Endodermal cell (in vitro differentiated cells): ENCODE results near the gene KIRREL3. TPM values are rescaled to one million over a fixed set of nuclear protein-coding genes. Genes with fewer than 3 reads are reported as not detected.
A peak's percentile ranks its signal among the peaks of the same experiment; 100 is the strongest.

Experiments
- DNase-seq: peaks from one replicate; pipeline ENCODE4 v3.0.0-alpha.2; 2017
- H3K27ac ChIP-seq: 2 replicates; pipeline ENCODE4 v1.5.1; 2013; ENCODE audit warnings: mild to moderate bottlenecking, low read depth, low read length, moderate library complexity
- H3K27me3 ChIP-seq: 2 replicates; pipeline ENCODE4 v1.6.1; 2013; ENCODE audit warnings: mild to moderate bottlenecking, low read length, moderate library complexity; ENCODE audit not compliant: insufficient read depth, control insufficient read depth, poor library complexity, severe bottlenecking
- H3K36me3 ChIP-seq: 2 replicates; pipeline ENCODE4 v1.7.0; 2013; ENCODE audit warnings: mild to moderate bottlenecking, low read length, moderate library complexity; ENCODE audit not compliant: control insufficient read depth, insufficient read depth
- H3K4me1 ChIP-seq: one replicate; pipeline ENCODE4 v1.7.0; 2013; ENCODE audit warnings: low read length; ENCODE audit not compliant: control insufficient read depth, insufficient read depth
- H3K4me3 ChIP-seq: 2 replicates; pipeline ENCODE4 v1.5.1; 2013; ENCODE audit warnings: mild to moderate bottlenecking, low read length, moderate library complexity
- H3K9ac ChIP-seq: 2 replicates; pipeline ENCODE4 v1.6.1; 2013; ENCODE audit warnings: mild to moderate bottlenecking, low read length, moderate library complexity; ENCODE audit not compliant: poor library complexity, severe bottlenecking; ENCODE audit errors: extremely low read depth
- H3K9me3 ChIP-seq: 2 replicates; pipeline ENCODE4 v1.6.1; 2013; ENCODE audit warnings: mild to moderate bottlenecking, low read length, moderate library complexity; ENCODE audit not compliant: control insufficient read depth
- H3K27ac Mint-ChIP-seq: 2 replicates; pipeline ENCODE4 v1.8.0; 2020; ENCODE audit warnings: mixed read lengths
- H3K27me3 Mint-ChIP-seq: 2 replicates; pipeline ENCODE4 v1.8.0; 2021; ENCODE audit warnings: mild to moderate bottlenecking, mixed read lengths; ENCODE audit not compliant: insufficient read depth
- H3K36me3 Mint-ChIP-seq: 2 replicates; pipeline ENCODE4 v1.8.0; 2020; ENCODE audit warnings: low read depth, mixed read lengths
- H3K4me1 Mint-ChIP-seq: 2 replicates; pipeline ENCODE4 v1.8.0; 2020; ENCODE audit warnings: mixed read lengths
- H3K4me3 Mint-ChIP-seq: 2 replicates; pipeline ENCODE4 v1.8.0; 2020; ENCODE audit warnings: mild to moderate bottlenecking, moderate library complexity, mixed read lengths
- H3K9me3 Mint-ChIP-seq: 2 replicates; pipeline ENCODE4 v1.8.0; 2020; ENCODE audit warnings: mild to moderate bottlenecking, mixed read lengths
- WGBS, 2 experiments: methylation state at CpG; one replicate each; pipeline versions ENCODE4 v1.1.5 to v1.1.7; 2013; ENCODE audit warnings: missing lambda C conversion rate in 2 of 2, mixed read lengths in 1 of 2; ENCODE audit not compliant: insufficient coverage in 1 of 2, insufficient read length in 1 of 2; 5-methylcytosine and 5-hydroxymethylcytosine counted together
- total RNA-seq, 2 donors: library from RNA; stranded (reverse); fragmentation: NEBNext Ultra II Directional in 1 of 2; extraction: Animal tissue kit (Norgen Biotek cat#: 25700) in 1 of 2; gene quantifications; 2 replicates in 1 of 2; 3 replicates in 1 of 2; pipeline ENCODE4 v1.2.1, GENCODE V29; 2021
- TF ChIP-seq, protein P1 (sequence below): fragments of 200-600 bp; sonication (generic); conservative IDR thresholded peaks from 2 replicates; pipeline ENCODE4 v1.5.0; 2021; ENCODE audit warnings: antibody characterized with exemption, mild to moderate bottlenecking

The KIRREL3 gene
- total RNA-seq, 2 donors from 2014 or later = 1.1 to 1.4 TPM

DNA sequence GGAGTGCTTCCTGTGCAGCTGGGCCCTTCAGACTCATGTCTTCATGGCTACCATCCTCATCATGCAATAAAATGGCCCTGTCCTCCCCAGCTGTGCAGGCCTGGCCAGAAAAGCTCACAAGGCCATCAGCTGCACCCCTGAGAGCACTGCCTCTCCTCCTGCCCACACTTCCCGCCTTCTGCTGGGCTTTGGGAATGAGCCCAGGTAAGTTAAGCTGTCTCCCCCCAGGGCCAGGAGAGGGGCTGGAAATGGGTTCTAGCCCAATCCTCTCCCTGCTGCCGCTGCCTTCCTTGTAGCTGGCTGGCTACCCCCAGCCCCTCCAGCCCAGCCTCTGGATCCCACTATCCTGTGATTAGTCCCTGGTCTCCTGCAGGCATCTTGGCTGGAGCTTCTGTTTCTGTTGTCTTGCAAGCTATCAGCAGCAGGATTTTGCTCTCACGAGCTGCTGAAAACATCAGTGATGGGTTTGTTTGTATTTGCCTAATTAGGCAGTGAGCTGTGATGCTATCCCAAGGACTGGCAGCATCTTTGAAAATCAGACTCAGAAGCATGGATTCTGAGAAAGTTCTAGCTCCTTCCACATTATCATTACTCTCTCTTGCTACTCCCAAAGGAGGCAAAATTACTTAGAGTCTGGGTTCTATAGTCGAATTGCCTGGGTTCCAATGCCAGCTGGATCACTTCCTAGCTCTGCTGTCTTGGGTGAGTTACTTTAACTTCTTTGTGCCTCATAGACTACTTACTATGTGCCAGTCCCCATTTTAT, 476.9 kb downstream of the KIRREL3 start:
- Histone ChIP-seq H3K4me1 (peaks cover 20% of the 10 kb centered on the region), H3K36me3 (no peaks in the 10 kb centered on the region), H3K27me3 (no peaks in the 10 kb centered on the region), H3K9ac (no peak overlapping the region), H3K9me3 (no peaks in the 10 kb centered on the region), H3K4me3 (no peak overlapping the region), H3K27ac (no peak overlapping the region)
- Mint-ChIP-seq H3K9me3 (no peaks in the 10 kb centered on the region), H3K27me3 (peaks cover 2% of the 10 kb centered on the region), H3K4me1 (peaks cover 24% of the 10 kb centered on the region), H3K36me3 (no peaks in the 10 kb centered on the region), H3K27ac (no peak overlapping the region), H3K4me3 (no peak overlapping the region)
- no peak for DNase-seq
- TF ChIP-seq, protein P1, sequence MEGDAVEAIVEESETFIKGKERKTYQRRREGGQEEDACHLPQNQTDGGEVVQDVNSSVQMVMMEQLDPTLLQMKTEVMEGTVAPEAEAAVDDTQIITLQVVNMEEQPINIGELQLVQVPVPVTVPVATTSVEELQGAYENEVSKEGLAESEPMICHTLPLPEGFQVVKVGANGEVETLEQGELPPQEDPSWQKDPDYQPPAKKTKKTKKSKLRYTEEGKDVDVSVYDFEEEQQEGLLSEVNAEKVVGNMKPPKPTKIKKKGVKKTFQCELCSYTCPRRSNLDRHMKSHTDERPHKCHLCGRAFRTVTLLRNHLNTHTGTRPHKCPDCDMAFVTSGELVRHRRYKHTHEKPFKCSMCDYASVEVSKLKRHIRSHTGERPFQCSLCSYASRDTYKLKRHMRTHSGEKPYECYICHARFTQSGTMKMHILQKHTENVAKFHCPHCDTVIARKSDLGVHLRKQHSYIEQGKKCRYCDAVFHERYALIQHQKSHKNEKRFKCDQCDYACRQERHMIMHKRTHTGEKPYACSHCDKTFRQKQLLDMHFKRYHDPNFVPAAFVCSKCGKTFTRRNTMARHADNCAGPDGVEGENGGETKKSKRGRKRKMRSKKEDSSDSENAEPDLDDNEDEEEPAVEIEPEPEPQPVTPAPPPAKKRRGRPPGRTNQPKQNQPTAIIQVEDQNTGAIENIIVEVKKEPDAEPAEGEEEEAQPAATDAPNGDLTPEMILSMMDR = no peak
- 66 to 100% methylated on average over 1 to 4 of the region's 4 CpGs for WGBS, 2 experiments

DNA sequence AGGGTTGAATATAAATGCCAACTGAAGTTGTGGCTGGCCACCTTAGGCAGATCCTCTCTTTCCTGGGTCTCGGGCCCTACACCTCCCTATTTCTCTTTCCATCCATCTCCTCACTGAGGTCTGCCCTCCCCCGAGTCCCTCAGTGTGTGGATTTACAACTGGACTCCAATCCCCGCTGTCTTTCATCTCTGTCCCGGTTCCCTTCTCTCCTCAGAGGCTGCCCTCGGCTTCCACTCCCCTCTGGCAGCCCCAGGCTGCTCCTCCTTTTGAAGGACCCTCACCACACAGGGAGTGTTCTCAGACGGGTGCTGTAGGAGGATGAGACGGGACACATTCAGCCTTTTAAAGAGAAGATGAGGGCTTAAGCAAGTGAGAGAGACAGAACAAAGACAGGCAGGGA, 478.0 kb downstream of the KIRREL3 start:
- no peak for DNase-seq
- Mint-ChIP-seq H3K27me3 (peaks cover 2% of the 10 kb centered on the region), H3K9me3 (no peaks in the 10 kb centered on the region), H3K4me1 (peaks cover 18% of the 10 kb centered on the region), H3K27ac (no peak overlapping the region), H3K36me3 (no peaks in the 10 kb centered on the region), H3K4me3 (no peak overlapping the region)
- no peak overlapping the region for H3K4me3 ChIP-seq
- TF ChIP-seq, protein P1 = no peak
- no peaks in the 10 kb centered on the region for H3K9me3 ChIP-seq
- H3K27ac ChIP-seq = no peak overlapping the region
- no peaks in the 10 kb centered on the region for H3K36me3 ChIP-seq
- no peak overlapping the region for H3K9ac ChIP-seq
- peaks cover 20% of the 10 kb centered on the region for H3K4me1 ChIP-seq
- no peaks in the 10 kb centered on the region for H3K27me3 ChIP-seq
- 91 to 100% methylated on average over 5 to 7 of the region's 7 CpGs for WGBS, 2 experiments

DNA sequence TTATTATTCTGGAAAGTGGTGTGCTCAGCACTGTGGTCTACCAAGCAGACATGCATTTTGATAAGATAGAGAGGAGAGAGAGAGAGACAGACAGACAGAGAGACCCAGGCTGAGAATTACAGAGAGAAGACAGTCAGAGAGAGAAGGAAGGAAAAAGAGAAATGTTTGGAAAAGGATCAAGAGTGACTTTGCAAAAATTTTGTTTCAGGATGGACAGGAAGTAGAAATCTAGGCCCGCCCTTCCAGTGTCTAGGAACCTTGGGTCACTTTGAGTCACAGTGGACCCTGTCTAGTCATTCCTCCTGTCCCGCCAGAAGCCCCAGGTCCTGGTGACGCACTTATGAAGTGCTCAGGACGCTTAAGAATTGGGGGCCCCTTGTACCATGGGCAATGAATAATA, 478.4 kb downstream of the KIRREL3 start:
- Histone ChIP-seq H3K4me3 (no peak overlapping the region), H3K9ac (no peak overlapping the region), H3K27me3 (no peaks in the 10 kb centered on the region), H3K9me3 (no peaks in the 10 kb centered on the region), H3K27ac (no peak overlapping the region), H3K4me1 (peaks cover 20% of the 10 kb centered on the region), H3K36me3 (no peaks in the 10 kb centered on the region)
- H3K4me3 Mint-ChIP-seq = no peak overlapping the region
- peaks cover 2% of the 10 kb centered on the region for H3K27me3 Mint-ChIP-seq
- no peaks in the 10 kb centered on the region for H3K36me3 Mint-ChIP-seq
- peaks cover 18% of the 10 kb centered on the region for H3K4me1 Mint-ChIP-seq
- 94 to 100% methylated on average over 4 of the region's 4 CpGs for WGBS, 2 experiments
- DNase-seq = no peak
- H3K9me3 Mint-ChIP-seq = no peaks in the 10 kb centered on the region
- TF ChIP-seq, protein P1 = no peak
- H3K27ac Mint-ChIP-seq = peak overlapping the region; percentile 3
